Fibroblast of mammary gland (primary cell): ENCODE data around the gene PARM1.
A peak's percentile ranks its signal among the peaks of the same experiment; 100 is the strongest.

Experiments used
- DNase-seq: peaks from one replicate; pipeline ENCODE4 v3.0.0-alpha.2; 2010; ENCODE audit warnings: low read depth
- H3K4me3 ChIP-seq: 2 replicates; pipeline ENCODE4 v1.5.1; 2011; ENCODE audit warnings: low read depth, mild to moderate bottlenecking, low read length, moderate library complexity; ENCODE audit not compliant: control insufficient read depth
- CTCF ChIP-seq: conservative IDR thresholded peaks from 2 replicates; pipeline ENCODE4 v1.5.1; 2011; ENCODE audit warnings: low read depth, low read length, inconsistent platforms; ENCODE audit not compliant: control insufficient read depth, insufficient read depth

Gene PARM1

GRCh38 chr4:74896595-74896994, 36.3 kb upstream of the PARM1 start:
- H3K4me3 ChIP-seq = no peak overlapping the region
- no peak for TF ChIP-seq CTCF

DNA sequence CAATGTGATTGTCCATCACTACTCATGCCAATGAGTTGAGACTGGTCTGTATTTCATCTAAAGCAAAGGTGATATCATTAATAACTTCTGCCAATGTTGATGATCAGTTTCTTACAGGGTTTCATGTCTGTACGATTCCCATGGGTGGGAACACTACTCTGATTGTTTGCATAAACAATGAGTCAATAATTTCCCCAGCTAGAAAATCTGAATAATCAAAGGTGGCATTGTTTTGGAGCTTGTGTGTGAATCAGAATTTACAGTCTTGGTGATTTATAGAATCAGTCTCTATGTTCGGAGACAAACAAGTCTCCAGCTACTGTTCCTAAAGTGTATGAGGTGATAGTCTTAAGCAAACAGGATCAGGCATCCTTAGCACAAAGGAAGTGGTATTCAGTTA, 35.5 kb upstream of the PARM1 start:
- H3K4me3 ChIP-seq = no peak overlapping the region
- DNase-seq = no peak
- TF ChIP-seq CTCF = no peak

More at GRCh38 chr4:74896595-74896994, 36.3 kb upstream of the PARM1 start:
- no peak for DNase-seq

DNA sequence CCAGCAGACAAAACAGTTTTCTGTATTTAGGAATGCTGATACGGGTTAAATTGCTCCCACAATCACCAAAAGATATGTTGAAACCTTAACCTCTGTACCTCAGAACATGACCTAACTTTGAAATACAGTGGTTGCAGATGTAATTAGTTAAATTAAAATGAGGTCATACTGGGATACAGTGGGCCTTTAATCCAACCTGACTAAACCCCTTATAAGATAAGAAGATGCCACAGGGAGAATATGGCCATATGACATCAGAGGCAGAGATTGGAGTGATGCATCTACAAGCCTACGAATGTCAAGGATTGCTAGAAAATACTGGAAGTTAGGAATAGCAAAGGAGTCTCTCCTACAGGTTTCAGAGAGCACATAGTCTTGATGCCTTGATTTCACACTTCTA, 32.1 kb upstream of the PARM1 start:
- TF ChIP-seq CTCF = no peak
- no peak overlapping the region for H3K4me3 ChIP-seq
- DNase-seq = no peak

DNA sequence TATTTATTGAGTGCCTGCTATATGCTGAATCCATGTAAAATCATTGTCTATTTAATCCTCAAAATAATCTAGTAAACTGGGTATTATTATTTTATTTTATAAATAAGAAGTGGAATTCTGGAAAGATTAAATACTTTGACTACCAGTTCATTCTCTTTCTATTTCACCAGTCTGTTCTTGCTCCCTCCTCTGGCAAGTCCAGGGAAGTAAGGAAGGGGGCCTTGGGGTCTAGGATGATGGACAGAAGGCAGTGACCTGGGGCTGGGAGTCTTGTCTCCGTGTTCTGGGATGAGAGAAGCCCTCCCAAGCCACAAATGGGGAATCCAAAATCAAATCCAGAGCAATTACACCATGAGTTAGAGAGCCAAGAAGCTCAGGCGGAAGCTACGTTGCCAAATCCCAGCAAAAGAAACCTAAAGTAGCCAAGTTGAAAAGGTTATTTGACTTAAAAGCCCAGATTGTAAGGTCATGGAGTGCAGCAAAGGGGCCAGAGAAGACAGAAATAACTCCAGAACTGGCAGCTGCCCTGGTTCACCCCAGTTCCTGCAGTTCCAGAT, 28.3 kb upstream of the PARM1 start:
- DNase-seq = no peak
- TF ChIP-seq CTCF = no peak
- H3K4me3 ChIP-seq = no peak overlapping the region

- DNase-seq = peak; percentile 7
- H3K4me3 ChIP-seq = no peak overlapping the region
- no peak for TF ChIP-seq CTCF
Observed at GRCh38 chr4:74906771-74907170, 26.1 kb upstream of the PARM1 start.

DNA sequence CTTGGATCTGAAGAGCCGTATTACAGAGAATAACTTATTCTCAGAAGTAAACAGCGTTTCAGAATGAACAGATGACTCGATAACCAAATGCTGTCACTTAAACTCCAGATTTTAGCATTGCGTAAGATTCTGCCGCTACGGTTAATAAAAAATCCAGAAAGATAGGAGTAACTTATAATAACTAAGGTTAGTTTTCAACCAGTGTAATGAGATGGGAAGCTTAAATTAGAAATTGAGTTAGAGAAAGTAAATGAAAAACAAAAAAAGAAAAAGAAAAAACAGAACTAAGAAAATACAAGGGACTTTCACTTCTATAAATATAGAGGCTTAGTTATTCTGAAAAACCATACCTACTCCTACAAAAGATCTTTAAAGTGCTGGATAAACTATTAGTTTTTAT, 13.1 kb upstream of the PARM1 start:
- DNase-seq = no peak
- no peak overlapping the region for H3K4me3 ChIP-seq
- TF ChIP-seq CTCF = no peak

GRCh38 chr4:74920704-74921103, 12.2 kb upstream of the PARM1 start:
- no peak for TF ChIP-seq CTCF
- H3K4me3 ChIP-seq = no peak overlapping the region
- no peak for DNase-seq
